ENCODE measurements around the gene PTPRQ.

DNA sequence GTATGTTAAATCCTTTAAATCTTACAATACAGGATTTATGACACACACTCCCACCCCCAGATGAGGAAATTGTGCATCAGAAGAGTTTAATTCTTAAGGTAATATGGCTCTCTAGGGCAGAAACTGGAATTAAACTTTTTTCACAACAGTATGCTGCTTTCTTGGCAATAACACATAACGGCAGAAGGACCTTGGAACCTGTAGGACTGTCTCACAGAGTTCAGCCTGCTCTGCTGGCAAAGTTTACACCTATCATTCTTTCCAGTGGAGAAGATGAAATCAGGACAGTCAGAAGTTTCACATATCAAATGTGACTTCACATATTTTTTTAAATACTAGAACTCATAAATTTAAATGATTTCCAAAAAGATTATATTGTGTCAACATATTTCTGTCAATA is 232.8 kb downstream of the PTPRQ start:
- TF ChIP-seq, protein P1, sequence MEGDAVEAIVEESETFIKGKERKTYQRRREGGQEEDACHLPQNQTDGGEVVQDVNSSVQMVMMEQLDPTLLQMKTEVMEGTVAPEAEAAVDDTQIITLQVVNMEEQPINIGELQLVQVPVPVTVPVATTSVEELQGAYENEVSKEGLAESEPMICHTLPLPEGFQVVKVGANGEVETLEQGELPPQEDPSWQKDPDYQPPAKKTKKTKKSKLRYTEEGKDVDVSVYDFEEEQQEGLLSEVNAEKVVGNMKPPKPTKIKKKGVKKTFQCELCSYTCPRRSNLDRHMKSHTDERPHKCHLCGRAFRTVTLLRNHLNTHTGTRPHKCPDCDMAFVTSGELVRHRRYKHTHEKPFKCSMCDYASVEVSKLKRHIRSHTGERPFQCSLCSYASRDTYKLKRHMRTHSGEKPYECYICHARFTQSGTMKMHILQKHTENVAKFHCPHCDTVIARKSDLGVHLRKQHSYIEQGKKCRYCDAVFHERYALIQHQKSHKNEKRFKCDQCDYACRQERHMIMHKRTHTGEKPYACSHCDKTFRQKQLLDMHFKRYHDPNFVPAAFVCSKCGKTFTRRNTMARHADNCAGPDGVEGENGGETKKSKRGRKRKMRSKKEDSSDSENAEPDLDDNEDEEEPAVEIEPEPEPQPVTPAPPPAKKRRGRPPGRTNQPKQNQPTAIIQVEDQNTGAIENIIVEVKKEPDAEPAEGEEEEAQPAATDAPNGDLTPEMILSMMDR (tag by site-specific recombination; IDR thresholded peaks at IDR 0.05), result no peak
- TF ChIP-seq, protein P2, sequence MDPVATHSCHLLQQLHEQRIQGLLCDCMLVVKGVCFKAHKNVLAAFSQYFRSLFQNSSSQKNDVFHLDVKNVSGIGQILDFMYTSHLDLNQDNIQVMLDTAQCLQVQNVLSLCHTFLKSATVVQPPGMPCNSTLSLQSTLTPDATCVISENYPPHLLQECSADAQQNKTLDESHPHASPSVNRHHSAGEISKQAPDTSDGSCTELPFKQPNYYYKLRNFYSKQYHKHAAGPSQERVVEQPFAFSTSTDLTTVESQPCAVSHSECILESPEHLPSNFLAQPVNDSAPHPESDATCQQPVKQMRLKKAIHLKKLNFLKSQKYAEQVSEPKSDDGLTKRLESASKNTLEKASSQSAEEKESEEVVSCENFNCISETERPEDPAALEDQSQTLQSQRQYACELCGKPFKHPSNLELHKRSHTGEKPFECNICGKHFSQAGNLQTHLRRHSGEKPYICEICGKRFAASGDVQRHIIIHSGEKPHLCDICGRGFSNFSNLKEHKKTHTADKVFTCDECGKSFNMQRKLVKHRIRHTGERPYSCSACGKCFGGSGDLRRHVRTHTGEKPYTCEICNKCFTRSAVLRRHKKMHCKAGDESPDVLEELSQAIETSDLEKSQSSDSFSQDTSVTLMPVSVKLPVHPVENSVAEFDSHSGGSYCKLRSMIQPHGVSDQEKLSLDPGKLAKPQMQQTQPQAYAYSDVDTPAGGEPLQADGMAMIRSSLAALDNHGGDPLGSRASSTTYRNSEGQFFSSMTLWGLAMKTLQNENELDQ (tag by site-specific recombination; IDR thresholded peaks at IDR 0.05; ENCODE audit: low read depth), result no peak
- TF ChIP-seq, protein P3, sequence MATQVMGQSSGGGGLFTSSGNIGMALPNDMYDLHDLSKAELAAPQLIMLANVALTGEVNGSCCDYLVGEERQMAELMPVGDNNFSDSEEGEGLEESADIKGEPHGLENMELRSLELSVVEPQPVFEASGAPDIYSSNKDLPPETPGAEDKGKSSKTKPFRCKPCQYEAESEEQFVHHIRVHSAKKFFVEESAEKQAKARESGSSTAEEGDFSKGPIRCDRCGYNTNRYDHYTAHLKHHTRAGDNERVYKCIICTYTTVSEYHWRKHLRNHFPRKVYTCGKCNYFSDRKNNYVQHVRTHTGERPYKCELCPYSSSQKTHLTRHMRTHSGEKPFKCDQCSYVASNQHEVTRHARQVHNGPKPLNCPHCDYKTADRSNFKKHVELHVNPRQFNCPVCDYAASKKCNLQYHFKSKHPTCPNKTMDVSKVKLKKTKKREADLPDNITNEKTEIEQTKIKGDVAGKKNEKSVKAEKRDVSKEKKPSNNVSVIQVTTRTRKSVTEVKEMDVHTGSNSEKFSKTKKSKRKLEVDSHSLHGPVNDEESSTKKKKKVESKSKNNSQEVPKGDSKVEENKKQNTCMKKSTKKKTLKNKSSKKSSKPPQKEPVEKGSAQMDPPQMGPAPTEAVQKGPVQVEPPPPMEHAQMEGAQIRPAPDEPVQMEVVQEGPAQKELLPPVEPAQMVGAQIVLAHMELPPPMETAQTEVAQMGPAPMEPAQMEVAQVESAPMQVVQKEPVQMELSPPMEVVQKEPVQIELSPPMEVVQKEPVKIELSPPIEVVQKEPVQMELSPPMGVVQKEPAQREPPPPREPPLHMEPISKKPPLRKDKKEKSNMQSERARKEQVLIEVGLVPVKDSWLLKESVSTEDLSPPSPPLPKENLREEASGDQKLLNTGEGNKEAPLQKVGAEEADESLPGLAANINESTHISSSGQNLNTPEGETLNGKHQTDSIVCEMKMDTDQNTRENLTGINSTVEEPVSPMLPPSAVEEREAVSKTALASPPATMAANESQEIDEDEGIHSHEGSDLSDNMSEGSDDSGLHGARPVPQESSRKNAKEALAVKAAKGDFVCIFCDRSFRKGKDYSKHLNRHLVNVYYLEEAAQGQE (tag by site-specific recombination; IDR thresholded peaks at IDR 0.05), result no peak
- TF ChIP-seq, protein P4, sequence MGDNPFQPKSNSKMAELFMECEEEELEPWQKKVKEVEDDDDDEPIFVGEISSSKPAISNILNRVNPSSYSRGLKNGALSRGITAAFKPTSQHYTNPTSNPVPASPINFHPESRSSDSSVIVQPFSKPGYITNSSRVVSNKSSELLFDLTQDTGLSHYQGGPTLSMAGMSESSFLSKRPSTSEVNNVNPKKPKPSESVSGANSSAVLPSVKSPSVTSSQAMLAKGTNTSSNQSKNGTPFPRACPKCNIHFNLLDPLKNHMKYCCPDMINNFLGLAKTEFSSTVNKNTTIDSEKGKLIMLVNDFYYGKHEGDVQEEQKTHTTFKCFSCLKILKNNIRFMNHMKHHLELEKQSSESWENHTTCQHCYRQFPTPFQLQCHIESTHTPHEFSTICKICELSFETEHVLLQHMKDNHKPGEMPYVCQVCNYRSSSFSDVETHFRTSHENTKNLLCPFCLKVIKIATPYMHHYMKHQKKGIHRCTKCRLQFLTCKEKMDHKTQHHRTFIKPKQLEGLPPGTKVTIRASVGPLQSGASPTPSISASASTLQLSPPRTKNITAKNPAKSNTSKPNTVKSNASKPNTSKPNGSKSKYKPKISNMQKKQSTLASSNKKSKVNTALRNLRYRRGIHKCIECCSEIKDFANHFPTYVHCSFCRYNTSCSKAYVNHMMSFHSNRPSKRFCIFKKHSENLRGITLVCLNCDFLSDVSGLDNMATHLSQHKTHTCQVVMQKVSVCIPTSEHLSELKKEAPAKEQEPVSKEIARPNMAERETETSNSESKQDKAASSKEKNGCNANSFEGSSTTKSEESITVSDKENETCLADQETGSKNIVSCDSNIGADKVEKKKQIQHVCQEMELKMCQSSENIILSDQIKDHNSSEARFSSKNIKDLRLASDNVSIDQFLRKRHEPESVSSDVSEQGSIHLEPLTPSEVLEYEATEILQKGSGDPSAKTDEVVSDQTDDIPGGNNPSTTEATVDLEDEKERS (tag by site-specific recombination; IDR thresholded peaks at IDR 0.05), result no peak
- no peak for TF ChIP-seq ATF2 (tag by site-specific recombination; IDR thresholded peaks at IDR 0.05; ENCODE audit: low read depth)

All from HEK293 (cell line).